ENCODE data around the gene UPP2.

UPP2 gene

GRCh38 chr2:158142568-158143332 is 41.1 kb downstream of the UPP2 start:
- peak; percentile 3 for DNase-seq

GRCh38 chr2:158143703-158144360 is 42.2 kb downstream of the UPP2 start:
- no peak for DNase-seq

- DNase-seq: no peak
These were observed 43.4 kb downstream of the UPP2 start for GRCh38 chr2:158144914-158145625.

GRCh38 chr2:158153270-158154015 is 51.8 kb downstream of the UPP2 start:
- no peak for DNase-seq

GRCh38 chr2:158154596-158154995 is 52.9 kb downstream of the UPP2 start:
- no peak for DNase-seq

- no peak for DNase-seq
These were observed 71.0 kb downstream of the UPP2 start for GRCh38 chr2:158172719-158173118.

- no peak for DNase-seq
These were observed 72.8 kb downstream of the UPP2 start for GRCh38 chr2:158174495-158174894.

- no peak for DNase-seq
These were observed 73.3 kb downstream of the UPP2 start for GRCh38 chr2:158174956-158175355.

- DNase-seq: no peak
These were observed 77.0 kb downstream of the UPP2 start for GRCh38 chr2:158178646-158179045.

- no peak for DNase-seq
These were observed 78.0 kb downstream of the UPP2 start for GRCh38 chr2:158179660-158180059.

- no peak for DNase-seq
These were observed 79.5 kb downstream of the UPP2 start for GRCh38 chr2:158181171-158181570.

- DNase-seq: no peak
These were observed 81.1 kb downstream of the UPP2 start for GRCh38 chr2:158182676-158183295.

GRCh38 chr2:158184001-158184400 is 82.3 kb downstream of the UPP2 start:
- DNase-seq: no peak

- no peak for DNase-seq
These were observed 83.1 kb downstream of the UPP2 start for GRCh38 chr2:158184556-158185343.

Measured in CD4-positive, alpha-beta T cell treated with Interleukin-10 for 1 hour (primary cell).